GM06990 (cell line): Measurements from ENCODE around the gene FPR1.
"Not testable (repeated sequence)": the region's sequence is repeated elsewhere in the genome, so short reads cannot be mapped to it uniquely, and the experiment has no call there.

Source experiments
- DNase-seq: peaks from one replicate; pipeline ENCODE4 v3.0.0-alpha.2; 2011; ENCODE audit not compliant: insufficient read length; ENCODE audit errors: extremely low read depth
- H3K27me3 ChIP-seq: replicated peaks from 2 replicates; pipeline ENCODE4 v1.6.0; 2011; ENCODE audit warnings: low read length; ENCODE audit not compliant: control insufficient read depth, insufficient read depth
- H3K36me3 ChIP-seq: 2 replicates; pipeline ENCODE4 v1.5.1; 2011; ENCODE audit warnings: low read length; ENCODE audit not compliant: control insufficient read depth, insufficient read depth
- H3K4me3 ChIP-seq: replicated peaks from 2 replicates; pipeline ENCODE4 v1.5.1; 2011; ENCODE audit warnings: low read depth, mild to moderate bottlenecking, control low read depth, low read length
- TF ChIP-seq, protein P1 (sequence below): IDR thresholded peaks from 2 replicates; pipeline ENCODE4 v1.5.1; 2011; ENCODE audit warnings: low read length, control low read depth, mild to moderate bottlenecking, inconsistent platforms; ENCODE audit not compliant: insufficient read depth, poor library complexity, severe bottlenecking

FPR1 gene

GRCh38 chr19:51739466-51740213 lies 12.0 kb downstream of the FPR1 start:
- DNase-seq, result no peak
- no peaks in the 10 kb centered on the region for H3K36me3 ChIP-seq

GRCh38 chr19:51738523-51738922 lies 13.2 kb downstream of the FPR1 start:
- not testable (repeated sequence) for H3K36me3 ChIP-seq, H3K4me3 ChIP-seq, DNase-seq, H3K27me3 ChIP-seq

More at GRCh38 chr19:51739466-51740213, 12.0 kb downstream of the FPR1 start:
- Histone ChIP-seq H3K27me3 (no peaks in the 10 kb centered on the region), H3K4me3 (no peak overlapping the region)
- TF ChIP-seq, protein P1, sequence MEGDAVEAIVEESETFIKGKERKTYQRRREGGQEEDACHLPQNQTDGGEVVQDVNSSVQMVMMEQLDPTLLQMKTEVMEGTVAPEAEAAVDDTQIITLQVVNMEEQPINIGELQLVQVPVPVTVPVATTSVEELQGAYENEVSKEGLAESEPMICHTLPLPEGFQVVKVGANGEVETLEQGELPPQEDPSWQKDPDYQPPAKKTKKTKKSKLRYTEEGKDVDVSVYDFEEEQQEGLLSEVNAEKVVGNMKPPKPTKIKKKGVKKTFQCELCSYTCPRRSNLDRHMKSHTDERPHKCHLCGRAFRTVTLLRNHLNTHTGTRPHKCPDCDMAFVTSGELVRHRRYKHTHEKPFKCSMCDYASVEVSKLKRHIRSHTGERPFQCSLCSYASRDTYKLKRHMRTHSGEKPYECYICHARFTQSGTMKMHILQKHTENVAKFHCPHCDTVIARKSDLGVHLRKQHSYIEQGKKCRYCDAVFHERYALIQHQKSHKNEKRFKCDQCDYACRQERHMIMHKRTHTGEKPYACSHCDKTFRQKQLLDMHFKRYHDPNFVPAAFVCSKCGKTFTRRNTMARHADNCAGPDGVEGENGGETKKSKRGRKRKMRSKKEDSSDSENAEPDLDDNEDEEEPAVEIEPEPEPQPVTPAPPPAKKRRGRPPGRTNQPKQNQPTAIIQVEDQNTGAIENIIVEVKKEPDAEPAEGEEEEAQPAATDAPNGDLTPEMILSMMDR, result no peak

GRCh38 chr19:51737924-51738323 lies 13.8 kb downstream of the FPR1 start:
- Histone ChIP-seq H3K4me3 (no peak overlapping the region), H3K36me3 (no peaks in the 10 kb centered on the region), H3K27me3 (no peaks in the 10 kb centered on the region)
- no peak for DNase-seq
- TF ChIP-seq, protein P1, result no peak

DNA sequence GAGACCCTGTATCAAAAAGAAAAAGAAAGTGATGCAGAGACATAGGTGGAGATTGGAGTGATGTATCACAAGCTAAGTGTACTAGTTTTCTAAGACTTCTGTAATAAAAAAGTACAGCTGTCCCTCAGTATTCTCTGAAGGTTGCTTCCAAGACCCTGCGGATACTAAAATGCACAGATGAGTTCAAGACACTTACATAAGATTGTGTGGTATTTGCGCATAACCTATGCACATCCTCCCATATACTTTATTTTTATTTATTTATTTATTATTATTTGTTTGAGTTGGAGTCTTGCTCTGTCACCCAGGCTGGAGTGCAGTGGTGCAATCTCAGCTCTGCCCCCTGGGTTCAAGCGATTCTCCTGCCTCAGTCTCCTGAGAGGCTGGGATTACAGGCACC lies 14.3 kb downstream of the FPR1 start:
- Histone ChIP-seq H3K4me3 (no peak overlapping the region), H3K36me3 (no peaks in the 10 kb centered on the region), H3K27me3 (no peaks in the 10 kb centered on the region)
- DNase-seq, result no peak
- TF ChIP-seq, protein P1, result no peak

- Histone ChIP-seq H3K27me3 (no peaks in the 10 kb centered on the region), H3K4me3 (no peak overlapping the region), H3K36me3 (no peaks in the 10 kb centered on the region)
- no peak for DNase-seq
- TF ChIP-seq, protein P1, result no peak
Measured at GRCh38 chr19:51735759-51736449, 15.8 kb downstream of the FPR1 start.

GRCh38 chr19:51733742-51734522 lies 17.7 kb downstream of the FPR1 start:
- TF ChIP-seq, protein P1, result no peak
- Histone ChIP-seq H3K36me3 (no peaks in the 10 kb centered on the region), H3K27me3 (no peaks in the 10 kb centered on the region), H3K4me3 (no peak overlapping the region)
- no peak for DNase-seq
